Panc1 (cell line): ENCODE measurements around the gene MAN2A2. TPM values are rescaled to one million over a fixed set of nuclear protein-coding genes. Genes with fewer than 3 reads are reported as not detected.

ENCODE experiments used
- ATAC-seq: fragments of 200-7000 bp; cut with Tn5 transposase; 2 replicates; pipeline ENCODE4 v1.9.1; 2020; ENCODE audit warnings: mild to moderate bottlenecking, moderate library complexity
- BruUV-seq: library from RNA; stranded (reverse); fragments of 400-500 nt; replicated peaks from 2 replicates; lab custom pipeline; 2021; lab: Mats Ljungman, UMichigan
- CTCF ChIA-PET: fragments of 300-600 bp; sonication (Branson Sonifier 250); formaldehyde crosslinking; loops from one replicate; lab custom pipeline; 2022; ENCODE audit warnings: antibody characterized with exemption; lab: Charles Lee
- POLR2A ChIA-PET: fragments of 300-600 bp; sonication (Branson Sonifier 250); formaldehyde crosslinking; loops from one replicate; lab custom pipeline; 2022; ENCODE audit warnings: antibody characterized with exemption; lab: Charles Lee
- DNase-seq: peaks from one replicate; pipeline ENCODE4 v3.0.0-alpha.2; 2010; ENCODE audit warnings: low read depth, low spot score
- H3K27ac ChIP-seq: 2 replicates; pipeline ENCODE4 v1.5.1; 2011; ENCODE audit warnings: mild to moderate bottlenecking, low read length, inconsistent platforms
- H3K27me3 ChIP-seq: fragments of 200-500 bp; sonication (Bioruptor generic); 2 replicates; pipeline ENCODE4 v1.6.0; 2014; ENCODE audit warnings: low read length, inconsistent platforms; ENCODE audit not compliant: control insufficient read depth, insufficient read depth
- H3K36me3 ChIP-seq: fragments of 200-500 bp; sonication (Bioruptor generic); 2 replicates; pipeline ENCODE4 v1.5.1; 2014; ENCODE audit warnings: inconsistent platforms, mild to moderate bottlenecking, low read length, moderate library complexity; ENCODE audit not compliant: control insufficient read depth, insufficient read depth
- H3K4me1 ChIP-seq: 2 replicates; pipeline ENCODE4 v1.5.1; 2011; ENCODE audit warnings: inconsistent platforms, mild to moderate bottlenecking, low read length, moderate library complexity; ENCODE audit not compliant: control insufficient read depth, insufficient read depth
- H3K4me3 ChIP-seq, 2 experiments: 2 replicates each; pipeline ENCODE4 v1.5.1; 2011 to 2012; ENCODE audit warnings: low read depth in 2 of 2, low read length in 2 of 2, mild to moderate bottlenecking in 2 of 2, inconsistent platforms in 1 of 2, moderate library complexity in 1 of 2
- H3K9me3 ChIP-seq: fragments of 200-500 bp; sonication (Bioruptor generic); 2 replicates; pipeline ENCODE4 v1.5.1; 2014; ENCODE audit warnings: low read depth, mild to moderate bottlenecking, inconsistent platforms, low read length, moderate library complexity; ENCODE audit not compliant: control insufficient read depth, insufficient read depth
- POLR2AphosphoS5 ChIP-seq: IDR thresholded peaks from 2 replicates; pipeline ENCODE4 v1.6.1; 2012; ENCODE audit warnings: mild to moderate bottlenecking, low read depth, low read length, moderate library complexity
- SIN3A ChIP-seq: IDR thresholded peaks from 2 replicates; pipeline ENCODE4 v1.6.1; 2012; ENCODE audit warnings: low read depth, mild to moderate bottlenecking, low read length, moderate library complexity, borderline replicate concordance; ENCODE audit not compliant: insufficient read depth
- TCF7L2 ChIP-seq: IDR thresholded peaks from 2 replicates; pipeline ENCODE4 v1.6.1; 2011; ENCODE audit warnings: mild to moderate bottlenecking, low read depth, low read length, inconsistent platforms
- in situ Hi-C: cut with HindIII; loops from 2 replicates; pipeline ENCODE4 v1.10.0; 2016; ENCODE audit warnings: low sequenced_read_pairs, low pct_unique_long_range_greater_than_20kb
- intact Hi-C: fragments of 100-400 bp; cut with micrococcal nuclease; formaldehyde crosslinking; loops from one replicate; pipeline ENCODE4 v1.10.0; 2022; ENCODE audit not compliant: unreplicated experiment
- total RNA-seq: library from RNA; stranded (reverse); gene quantifications from one replicate; pipeline ENCODE4 v1.2.1, GENCODE V29; 2021; ENCODE audit not compliant: unreplicated experiment
- TF ChIP-seq, protein P1 (sequence below): fragments of 450-650 bp; IDR thresholded peaks from 2 replicates; pipeline ENCODE4 v1.5.1; 2017; ENCODE audit warnings: mild to moderate bottlenecking
- TF ChIP-seq, protein P2 (sequence below), 2 experiments: IDR thresholded peaks; 2 replicates each; pipeline ENCODE4 v1.6.1; 2011 to 2012; ENCODE audit warnings: low read depth in 2 of 2, control low read depth in 1 of 2, low read length in 1 of 2, mild to moderate bottlenecking in 1 of 2, moderate library complexity in 1 of 2; ENCODE audit not compliant: insufficient read depth in 1 of 2

The MAN2A2 gene
- total RNA-seq, 1 experiment from 2014 or later: 77.2 TPM

DNA sequence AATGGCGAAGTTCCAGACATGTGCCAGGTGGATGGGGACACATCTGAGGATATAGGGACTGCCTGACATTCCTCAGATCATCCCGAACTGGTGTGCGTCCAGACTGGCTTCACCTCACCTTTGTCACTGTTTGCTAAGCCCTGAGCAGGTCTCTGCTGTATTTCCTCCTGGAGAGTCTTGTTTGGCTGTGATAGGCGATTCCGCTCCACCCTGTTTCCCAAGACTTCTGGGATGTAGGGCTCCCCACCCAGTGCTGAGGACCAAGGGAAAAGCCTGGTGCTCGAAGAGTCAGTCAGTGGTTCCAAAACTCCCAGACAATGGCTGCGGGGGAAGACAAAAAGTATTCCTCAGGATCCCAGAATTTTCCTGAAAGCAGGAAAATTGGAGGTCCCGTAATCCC lies 45.8 kb upstream of the MAN2A2 start:
- Histone ChIP-seq H3K4me1 (peaks cover 18% of the 10 kb centered on the region), H3K36me3 (no peaks in the 10 kb centered on the region), H3K4me3 (no peak overlapping the region), H3K9me3 (no peaks in the 10 kb centered on the region), H3K27ac (no peak overlapping the region), H3K27me3 (no peaks in the 10 kb centered on the region)
- no peak for ATAC-seq
- intact Hi-C loops (no loop called here), in situ Hi-C loops (no loop called here)
- no TSS peak for BruUV-seq
- ChIA-PET POLR2A (no interaction called here), CTCF (no interaction called here)
- TF ChIP-seq POLR2AphosphoS5 (no peak), SIN3A (no peak), TCF7L2 (no peak)
- TF ChIP-seq, protein P1, sequence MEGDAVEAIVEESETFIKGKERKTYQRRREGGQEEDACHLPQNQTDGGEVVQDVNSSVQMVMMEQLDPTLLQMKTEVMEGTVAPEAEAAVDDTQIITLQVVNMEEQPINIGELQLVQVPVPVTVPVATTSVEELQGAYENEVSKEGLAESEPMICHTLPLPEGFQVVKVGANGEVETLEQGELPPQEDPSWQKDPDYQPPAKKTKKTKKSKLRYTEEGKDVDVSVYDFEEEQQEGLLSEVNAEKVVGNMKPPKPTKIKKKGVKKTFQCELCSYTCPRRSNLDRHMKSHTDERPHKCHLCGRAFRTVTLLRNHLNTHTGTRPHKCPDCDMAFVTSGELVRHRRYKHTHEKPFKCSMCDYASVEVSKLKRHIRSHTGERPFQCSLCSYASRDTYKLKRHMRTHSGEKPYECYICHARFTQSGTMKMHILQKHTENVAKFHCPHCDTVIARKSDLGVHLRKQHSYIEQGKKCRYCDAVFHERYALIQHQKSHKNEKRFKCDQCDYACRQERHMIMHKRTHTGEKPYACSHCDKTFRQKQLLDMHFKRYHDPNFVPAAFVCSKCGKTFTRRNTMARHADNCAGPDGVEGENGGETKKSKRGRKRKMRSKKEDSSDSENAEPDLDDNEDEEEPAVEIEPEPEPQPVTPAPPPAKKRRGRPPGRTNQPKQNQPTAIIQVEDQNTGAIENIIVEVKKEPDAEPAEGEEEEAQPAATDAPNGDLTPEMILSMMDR: no peak
- TF ChIP-seq, protein P2, sequence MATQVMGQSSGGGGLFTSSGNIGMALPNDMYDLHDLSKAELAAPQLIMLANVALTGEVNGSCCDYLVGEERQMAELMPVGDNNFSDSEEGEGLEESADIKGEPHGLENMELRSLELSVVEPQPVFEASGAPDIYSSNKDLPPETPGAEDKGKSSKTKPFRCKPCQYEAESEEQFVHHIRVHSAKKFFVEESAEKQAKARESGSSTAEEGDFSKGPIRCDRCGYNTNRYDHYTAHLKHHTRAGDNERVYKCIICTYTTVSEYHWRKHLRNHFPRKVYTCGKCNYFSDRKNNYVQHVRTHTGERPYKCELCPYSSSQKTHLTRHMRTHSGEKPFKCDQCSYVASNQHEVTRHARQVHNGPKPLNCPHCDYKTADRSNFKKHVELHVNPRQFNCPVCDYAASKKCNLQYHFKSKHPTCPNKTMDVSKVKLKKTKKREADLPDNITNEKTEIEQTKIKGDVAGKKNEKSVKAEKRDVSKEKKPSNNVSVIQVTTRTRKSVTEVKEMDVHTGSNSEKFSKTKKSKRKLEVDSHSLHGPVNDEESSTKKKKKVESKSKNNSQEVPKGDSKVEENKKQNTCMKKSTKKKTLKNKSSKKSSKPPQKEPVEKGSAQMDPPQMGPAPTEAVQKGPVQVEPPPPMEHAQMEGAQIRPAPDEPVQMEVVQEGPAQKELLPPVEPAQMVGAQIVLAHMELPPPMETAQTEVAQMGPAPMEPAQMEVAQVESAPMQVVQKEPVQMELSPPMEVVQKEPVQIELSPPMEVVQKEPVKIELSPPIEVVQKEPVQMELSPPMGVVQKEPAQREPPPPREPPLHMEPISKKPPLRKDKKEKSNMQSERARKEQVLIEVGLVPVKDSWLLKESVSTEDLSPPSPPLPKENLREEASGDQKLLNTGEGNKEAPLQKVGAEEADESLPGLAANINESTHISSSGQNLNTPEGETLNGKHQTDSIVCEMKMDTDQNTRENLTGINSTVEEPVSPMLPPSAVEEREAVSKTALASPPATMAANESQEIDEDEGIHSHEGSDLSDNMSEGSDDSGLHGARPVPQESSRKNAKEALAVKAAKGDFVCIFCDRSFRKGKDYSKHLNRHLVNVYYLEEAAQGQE (IDR thresholded peaks at IDR 0.05; ENCODE audit: insufficient read depth in 1 of 2, low read depth in 2 of 2, low read length in 1 of 2): no peak
- no peak for DNase-seq

DNA sequence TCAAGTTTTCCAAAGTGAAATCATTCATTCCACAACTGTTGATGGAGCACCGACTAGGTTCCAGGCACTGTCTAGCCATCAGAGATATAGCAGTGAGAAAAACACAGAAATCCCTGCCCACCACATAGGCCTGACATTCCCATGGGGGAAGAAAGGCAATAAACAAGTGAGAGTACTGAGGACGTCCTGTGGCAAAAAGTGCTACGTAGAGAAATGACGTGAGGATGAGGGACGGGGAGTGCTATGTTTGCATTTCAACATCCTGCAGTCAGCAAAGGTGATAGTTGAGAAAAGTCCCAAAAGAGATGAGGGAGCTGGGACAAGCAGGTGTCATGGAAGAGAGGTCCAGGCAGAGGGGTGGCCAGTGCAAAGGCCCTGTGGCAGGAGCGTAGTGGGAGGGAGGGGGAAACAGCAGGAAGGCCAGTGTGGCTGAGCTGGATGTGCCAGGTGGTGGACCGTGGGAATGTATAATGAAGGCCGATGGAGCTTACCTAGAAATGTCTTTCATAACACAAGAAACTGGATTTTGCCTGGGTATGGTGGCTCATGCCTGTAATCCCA lies 45.1 kb upstream of the MAN2A2 start:
- TF ChIP-seq, protein P2 (IDR thresholded peaks at IDR 0.05; ENCODE audit: insufficient read depth in 1 of 2, low read depth in 2 of 2, low read length in 1 of 2): no peak
- TF ChIP-seq SIN3A (no peak), TCF7L2 (no peak), POLR2AphosphoS5 (no peak)
- TF ChIP-seq, protein P1: no peak
- H3K4me1 ChIP-seq: peaks cover 23% of the 10 kb centered on the region
- no peak overlapping the region for H3K4me3 ChIP-seq
- no peak overlapping the region for H3K27ac ChIP-seq
- no peaks in the 10 kb centered on the region for H3K9me3 ChIP-seq
- intact Hi-C loops (no loop called here), in situ Hi-C loops (no loop called here)
- no peaks in the 10 kb centered on the region for H3K27me3 ChIP-seq
- no peak for DNase-seq
- BruUV-seq: no TSS peak
- CTCF ChIA-PET: no interaction called here
- POLR2A ChIA-PET: no interaction called here
- H3K36me3 ChIP-seq: no peaks in the 10 kb centered on the region
- no peak for ATAC-seq
